ENCODE results near the gene VOPP1. TPM values are rescaled to one million over a fixed set of nuclear protein-coding genes. Genes with fewer than 3 reads are reported as not detected.
"Not testable (repeated sequence)": the region's sequence is repeated elsewhere in the genome, so short reads cannot be mapped to it uniquely, and the experiment has no call there.

VOPP1 gene
- total RNA-seq, 1 experiment from 2014 or later: 63.9 TPM

DNA sequence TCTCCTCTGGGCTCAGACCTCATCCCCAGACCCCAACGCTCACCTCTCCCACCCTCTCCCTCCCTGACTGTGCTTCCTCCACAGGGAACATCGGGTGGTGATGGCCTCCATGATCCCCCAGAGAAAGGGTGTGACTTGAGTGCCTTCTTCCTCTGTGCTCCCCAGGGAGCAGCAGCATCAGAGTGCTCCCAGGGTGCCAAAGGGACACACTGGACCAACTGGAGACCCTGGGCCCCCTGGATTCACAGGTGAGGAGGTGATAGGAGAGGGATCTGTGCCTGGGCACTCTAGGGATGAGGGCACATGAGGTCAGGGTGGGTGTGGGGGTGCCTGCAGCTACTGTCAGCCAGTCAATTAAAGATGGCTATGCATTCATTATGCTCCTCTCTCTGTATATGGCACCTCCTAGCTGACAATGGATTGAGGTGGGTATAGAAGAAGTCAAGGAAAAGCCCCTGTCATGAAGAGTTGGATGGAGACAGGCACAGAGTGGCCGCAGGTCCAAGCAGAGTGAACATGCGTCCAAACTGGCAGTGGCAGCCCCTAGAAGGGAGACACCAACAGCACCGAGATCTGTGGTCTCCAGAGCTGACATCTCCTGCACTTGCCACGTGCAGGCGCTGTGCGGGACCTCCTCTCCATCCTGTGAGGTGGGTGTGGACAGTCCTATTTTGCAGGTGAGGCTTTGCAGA, 15.5 kb upstream of the VOPP1 start (continued):
- TF ChIP-seq, protein P1, sequence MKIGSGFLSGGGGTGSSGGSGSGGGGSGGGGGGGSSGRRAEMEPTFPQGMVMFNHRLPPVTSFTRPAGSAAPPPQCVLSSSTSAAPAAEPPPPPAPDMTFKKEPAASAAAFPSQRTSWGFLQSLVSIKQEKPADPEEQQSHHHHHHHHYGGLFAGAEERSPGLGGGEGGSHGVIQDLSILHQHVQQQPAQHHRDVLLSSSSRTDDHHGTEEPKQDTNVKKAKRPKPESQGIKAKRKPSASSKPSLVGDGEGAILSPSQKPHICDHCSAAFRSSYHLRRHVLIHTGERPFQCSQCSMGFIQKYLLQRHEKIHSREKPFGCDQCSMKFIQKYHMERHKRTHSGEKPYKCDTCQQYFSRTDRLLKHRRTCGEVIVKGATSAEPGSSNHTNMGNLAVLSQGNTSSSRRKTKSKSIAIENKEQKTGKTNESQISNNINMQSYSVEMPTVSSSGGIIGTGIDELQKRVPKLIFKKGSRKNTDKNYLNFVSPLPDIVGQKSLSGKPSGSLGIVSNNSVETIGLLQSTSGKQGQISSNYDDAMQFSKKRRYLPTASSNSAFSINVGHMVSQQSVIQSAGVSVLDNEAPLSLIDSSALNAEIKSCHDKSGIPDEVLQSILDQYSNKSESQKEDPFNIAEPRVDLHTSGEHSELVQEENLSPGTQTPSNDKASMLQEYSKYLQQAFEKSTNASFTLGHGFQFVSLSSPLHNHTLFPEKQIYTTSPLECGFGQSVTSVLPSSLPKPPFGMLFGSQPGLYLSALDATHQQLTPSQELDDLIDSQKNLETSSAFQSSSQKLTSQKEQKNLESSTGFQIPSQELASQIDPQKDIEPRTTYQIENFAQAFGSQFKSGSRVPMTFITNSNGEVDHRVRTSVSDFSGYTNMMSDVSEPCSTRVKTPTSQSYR (CRISPR knock-in tag; IDR thresholded peaks at IDR 0.05): no peak
- TF ChIP-seq, protein P2, sequence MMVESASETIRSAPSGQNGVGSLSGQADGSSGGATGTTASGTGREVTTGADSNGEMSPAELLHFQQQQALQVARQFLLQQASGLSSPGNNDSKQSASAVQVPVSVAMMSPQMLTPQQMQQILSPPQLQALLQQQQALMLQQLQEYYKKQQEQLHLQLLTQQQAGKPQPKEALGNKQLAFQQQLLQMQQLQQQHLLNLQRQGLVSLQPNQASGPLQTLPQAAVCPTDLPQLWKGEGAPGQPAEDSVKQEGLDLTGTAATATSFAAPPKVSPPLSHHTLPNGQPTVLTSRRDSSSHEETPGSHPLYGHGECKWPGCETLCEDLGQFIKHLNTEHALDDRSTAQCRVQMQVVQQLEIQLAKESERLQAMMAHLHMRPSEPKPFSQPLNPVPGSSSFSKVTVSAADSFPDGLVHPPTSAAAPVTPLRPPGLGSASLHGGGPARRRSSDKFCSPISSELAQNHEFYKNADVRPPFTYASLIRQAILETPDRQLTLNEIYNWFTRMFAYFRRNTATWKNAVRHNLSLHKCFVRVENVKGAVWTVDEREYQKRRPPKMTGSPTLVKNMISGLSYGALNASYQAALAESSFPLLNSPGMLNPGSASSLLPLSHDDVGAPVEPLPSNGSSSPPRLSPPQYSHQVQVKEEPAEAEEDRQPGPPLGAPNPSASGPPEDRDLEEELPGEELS (CRISPR knock-in tag; IDR thresholded peaks at IDR 0.05): no peak
- TF ChIP-seq, protein P3, sequence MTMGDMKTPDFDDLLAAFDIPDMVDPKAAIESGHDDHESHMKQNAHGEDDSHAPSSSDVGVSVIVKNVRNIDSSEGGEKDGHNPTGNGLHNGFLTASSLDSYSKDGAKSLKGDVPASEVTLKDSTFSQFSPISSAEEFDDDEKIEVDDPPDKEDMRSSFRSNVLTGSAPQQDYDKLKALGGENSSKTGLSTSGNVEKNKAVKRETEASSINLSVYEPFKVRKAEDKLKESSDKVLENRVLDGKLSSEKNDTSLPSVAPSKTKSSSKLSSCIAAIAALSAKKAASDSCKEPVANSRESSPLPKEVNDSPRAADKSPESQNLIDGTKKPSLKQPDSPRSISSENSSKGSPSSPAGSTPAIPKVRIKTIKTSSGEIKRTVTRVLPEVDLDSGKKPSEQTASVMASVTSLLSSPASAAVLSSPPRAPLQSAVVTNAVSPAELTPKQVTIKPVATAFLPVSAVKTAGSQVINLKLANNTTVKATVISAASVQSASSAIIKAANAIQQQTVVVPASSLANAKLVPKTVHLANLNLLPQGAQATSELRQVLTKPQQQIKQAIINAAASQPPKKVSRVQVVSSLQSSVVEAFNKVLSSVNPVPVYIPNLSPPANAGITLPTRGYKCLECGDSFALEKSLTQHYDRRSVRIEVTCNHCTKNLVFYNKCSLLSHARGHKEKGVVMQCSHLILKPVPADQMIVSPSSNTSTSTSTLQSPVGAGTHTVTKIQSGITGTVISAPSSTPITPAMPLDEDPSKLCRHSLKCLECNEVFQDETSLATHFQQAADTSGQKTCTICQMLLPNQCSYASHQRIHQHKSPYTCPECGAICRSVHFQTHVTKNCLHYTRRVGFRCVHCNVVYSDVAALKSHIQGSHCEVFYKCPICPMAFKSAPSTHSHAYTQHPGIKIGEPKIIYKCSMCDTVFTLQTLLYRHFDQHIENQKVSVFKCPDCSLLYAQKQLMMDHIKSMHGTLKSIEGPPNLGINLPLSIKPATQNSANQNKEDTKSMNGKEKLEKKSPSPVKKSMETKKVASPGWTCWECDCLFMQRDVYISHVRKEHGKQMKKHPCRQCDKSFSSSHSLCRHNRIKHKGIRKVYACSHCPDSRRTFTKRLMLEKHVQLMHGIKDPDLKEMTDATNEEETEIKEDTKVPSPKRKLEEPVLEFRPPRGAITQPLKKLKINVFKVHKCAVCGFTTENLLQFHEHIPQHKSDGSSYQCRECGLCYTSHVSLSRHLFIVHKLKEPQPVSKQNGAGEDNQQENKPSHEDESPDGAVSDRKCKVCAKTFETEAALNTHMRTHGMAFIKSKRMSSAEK (CRISPR knock-in tag; IDR thresholded peaks at IDR 0.05; ENCODE audit: borderline replicate concordance): no peak
- TF ChIP-seq, protein P4, sequence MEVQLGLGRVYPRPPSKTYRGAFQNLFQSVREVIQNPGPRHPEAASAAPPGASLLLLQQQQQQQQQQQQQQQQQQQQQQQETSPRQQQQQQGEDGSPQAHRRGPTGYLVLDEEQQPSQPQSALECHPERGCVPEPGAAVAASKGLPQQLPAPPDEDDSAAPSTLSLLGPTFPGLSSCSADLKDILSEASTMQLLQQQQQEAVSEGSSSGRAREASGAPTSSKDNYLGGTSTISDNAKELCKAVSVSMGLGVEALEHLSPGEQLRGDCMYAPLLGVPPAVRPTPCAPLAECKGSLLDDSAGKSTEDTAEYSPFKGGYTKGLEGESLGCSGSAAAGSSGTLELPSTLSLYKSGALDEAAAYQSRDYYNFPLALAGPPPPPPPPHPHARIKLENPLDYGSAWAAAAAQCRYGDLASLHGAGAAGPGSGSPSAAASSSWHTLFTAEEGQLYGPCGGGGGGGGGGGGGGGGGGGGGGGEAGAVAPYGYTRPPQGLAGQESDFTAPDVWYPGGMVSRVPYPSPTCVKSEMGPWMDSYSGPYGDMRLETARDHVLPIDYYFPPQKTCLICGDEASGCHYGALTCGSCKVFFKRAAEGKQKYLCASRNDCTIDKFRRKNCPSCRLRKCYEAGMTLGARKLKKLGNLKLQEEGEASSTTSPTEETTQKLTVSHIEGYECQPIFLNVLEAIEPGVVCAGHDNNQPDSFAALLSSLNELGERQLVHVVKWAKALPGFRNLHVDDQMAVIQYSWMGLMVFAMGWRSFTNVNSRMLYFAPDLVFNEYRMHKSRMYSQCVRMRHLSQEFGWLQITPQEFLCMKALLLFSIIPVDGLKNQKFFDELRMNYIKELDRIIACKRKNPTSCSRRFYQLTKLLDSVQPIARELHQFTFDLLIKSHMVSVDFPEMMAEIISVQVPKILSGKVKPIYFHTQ (CRISPR knock-in tag; IDR thresholded peaks at IDR 0.05): no peak

DNA sequence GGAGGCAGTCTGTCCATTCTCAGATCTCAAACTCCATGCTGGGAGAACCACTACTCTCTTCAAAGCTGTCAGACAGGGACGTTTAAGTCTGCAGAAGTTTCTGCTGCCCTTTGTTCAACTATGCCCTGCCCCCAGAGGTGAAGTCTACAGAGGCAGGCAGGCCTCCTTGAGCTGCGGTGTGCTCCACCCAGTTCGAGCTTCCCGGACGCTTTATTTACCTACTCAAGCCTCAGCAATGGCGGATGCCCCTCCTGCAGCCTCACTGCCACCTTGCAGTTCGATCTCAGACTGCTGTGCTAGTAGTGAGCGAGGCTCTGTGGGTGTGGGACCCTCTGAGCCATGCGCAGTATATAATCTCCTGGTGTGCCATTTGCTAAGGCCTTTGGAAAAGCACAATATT, 10.4 kb upstream of the VOPP1 start:
- Mint-ChIP-seq H3K9me3 (peaks cover 17% of the 10 kb centered on the region), H3K27me3 (ENCODE audit: low read depth) (peaks cover 29% of the 10 kb centered on the region)
- H3K4me1 Mint-ChIP-seq; H3K36me3 Mint-ChIP-seq; CTCF ChIA-PET; ATAC-seq; H3K4me3 Mint-ChIP-seq; DNase-seq (ENCODE audit: low spot score); H3K27ac Mint-ChIP-seq; POLR2A ChIA-PET: not testable (repeated sequence)

DNA sequence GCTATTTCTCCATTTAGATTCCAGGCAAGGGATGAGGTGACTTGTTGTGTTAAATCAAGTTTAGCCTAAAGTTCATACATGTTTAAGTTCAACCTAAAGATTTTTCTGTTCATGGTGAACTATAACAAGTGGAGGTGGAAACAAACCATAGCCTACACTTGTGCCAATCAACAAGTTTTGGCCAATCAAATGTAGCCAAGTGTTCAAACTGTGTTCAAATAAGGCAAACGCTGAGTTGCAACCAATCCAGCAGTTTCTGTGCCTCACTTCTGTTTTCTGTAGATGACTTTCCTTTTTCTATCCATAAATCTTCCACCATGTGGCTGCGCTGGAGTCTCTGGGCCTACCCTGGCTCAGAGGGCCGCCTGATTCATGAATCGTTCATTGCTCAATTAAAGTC, 4.5 kb upstream of the VOPP1 start:
- ATAC-seq (no peak), DNase-seq (ENCODE audit: low spot score) (no peak)
- Mint-ChIP-seq H3K4me3 (no peak overlapping the region), H3K4me1 (peaks cover 18% of the 10 kb centered on the region), H3K27ac (no peak overlapping the region), H3K27me3 (ENCODE audit: low read depth) (peaks cover 37% of the 10 kb centered on the region), H3K9me3 (peaks cover under 1% of the 10 kb centered on the region; the same call in 1 of the 2 replicates), H3K36me3 (no peaks in the 10 kb centered on the region)
- ChIA-PET CTCF (no interaction called here), POLR2A (no interaction called here)
- no peak for TF ChIP-seq GRHL2 (CRISPR knock-in tag; IDR thresholded peaks at IDR 0.05; ENCODE audit: insufficient replicate concordance, severe bottlenecking)
- TF ChIP-seq, protein P5, sequence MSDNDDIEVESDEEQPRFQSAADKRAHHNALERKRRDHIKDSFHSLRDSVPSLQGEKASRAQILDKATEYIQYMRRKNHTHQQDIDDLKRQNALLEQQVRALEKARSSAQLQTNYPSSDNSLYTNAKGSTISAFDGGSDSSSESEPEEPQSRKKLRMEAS (CRISPR knock-in tag; IDR thresholded peaks at IDR 0.05): no peak

All from WTC11 (cell line).